ENCODE measurements around the gene FMN2. TPM values are rescaled to one million over a fixed set of nuclear protein-coding genes. Genes with fewer than 3 reads are reported as not detected.

FMN2 gene
- total RNA-seq, result 0.08 and 0.39 TPM in 2 replicates

DNA sequence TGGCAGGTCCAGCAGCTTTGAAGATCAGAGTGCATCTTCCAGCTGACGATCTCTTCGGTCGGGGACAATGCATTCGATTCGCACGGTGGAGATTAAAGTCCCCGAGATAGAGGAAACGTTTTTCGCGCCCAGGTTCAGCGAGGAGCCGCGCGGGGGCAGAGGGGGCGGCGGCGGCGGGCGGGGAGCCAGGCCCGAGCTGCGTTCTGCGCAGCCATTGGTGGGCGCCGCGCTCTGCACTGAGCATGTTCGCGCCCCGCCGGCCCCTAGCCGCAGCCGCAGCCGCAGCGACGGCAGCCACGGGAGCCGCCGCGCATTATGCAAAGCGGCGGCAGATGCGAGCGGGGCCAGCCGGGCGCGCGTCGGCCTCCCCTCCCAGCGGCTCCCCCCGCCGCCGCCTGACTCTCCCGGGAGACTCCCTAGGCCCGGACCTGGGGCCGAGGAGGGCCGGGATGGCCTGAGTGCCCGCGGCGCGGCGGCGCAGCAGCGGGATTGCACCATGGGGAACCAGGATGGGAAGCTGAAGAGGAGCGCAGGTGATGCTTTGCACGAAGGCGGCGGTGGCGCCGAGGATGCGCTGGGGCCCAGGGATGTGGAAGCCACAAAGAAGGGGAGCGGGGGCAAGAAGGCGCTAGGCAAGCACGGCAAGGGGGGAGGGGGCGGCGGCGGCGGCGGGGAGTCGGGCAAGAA, at the start of gene FMN2:
Gene FMN2, plus strand, starts transcription at position 270 of the 687 bp plus-strand sequence. Its CDS starts 227 bp downstream, at position 497.

Data from epithelial cell of alveolus of lung (primary cell).